Choroid plexus epithelial cell (primary cell): ENCODE results near the gene FER.
A peak's percentile ranks its signal among the peaks of the same experiment; 100 is the strongest.

Source experiments
- DNase-seq: peaks from one replicate; pipeline ENCODE4 v3.0.0-alpha.2; 2010; ENCODE audit warnings: low read depth
- H3K4me3 ChIP-seq: 2 replicates; pipeline ENCODE4 v1.5.1; 2011; ENCODE audit warnings: low read depth, mild to moderate bottlenecking, control low read depth, low read length, moderate library complexity
- TF ChIP-seq, protein P1 (sequence below): conservative IDR thresholded peaks from 2 replicates; pipeline ENCODE4 v1.5.1; 2011; ENCODE audit warnings: low read depth, mild to moderate bottlenecking, control low read depth, inconsistent platforms, low read length, moderate library complexity

The FER gene

DNA sequence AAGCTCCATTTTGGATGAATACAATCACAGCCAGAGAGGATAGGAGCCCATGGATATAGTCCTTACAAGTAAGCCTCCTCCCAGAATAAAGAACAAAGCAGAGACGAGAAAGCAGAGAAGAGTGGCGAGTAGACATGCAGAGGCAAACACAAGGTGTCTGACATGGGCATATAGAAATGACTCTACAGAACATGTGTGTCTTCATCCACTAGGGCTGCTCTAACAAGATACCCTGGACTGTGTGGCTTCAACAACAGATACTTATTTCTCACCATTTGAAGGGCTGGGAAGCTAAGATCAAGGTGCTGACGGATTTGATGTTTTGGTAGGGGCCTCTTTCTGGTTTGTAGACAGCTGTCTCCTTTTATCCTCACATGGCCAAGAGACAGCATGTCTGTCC lies 32.3 kb upstream of the FER start:
- TF ChIP-seq, protein P1, sequence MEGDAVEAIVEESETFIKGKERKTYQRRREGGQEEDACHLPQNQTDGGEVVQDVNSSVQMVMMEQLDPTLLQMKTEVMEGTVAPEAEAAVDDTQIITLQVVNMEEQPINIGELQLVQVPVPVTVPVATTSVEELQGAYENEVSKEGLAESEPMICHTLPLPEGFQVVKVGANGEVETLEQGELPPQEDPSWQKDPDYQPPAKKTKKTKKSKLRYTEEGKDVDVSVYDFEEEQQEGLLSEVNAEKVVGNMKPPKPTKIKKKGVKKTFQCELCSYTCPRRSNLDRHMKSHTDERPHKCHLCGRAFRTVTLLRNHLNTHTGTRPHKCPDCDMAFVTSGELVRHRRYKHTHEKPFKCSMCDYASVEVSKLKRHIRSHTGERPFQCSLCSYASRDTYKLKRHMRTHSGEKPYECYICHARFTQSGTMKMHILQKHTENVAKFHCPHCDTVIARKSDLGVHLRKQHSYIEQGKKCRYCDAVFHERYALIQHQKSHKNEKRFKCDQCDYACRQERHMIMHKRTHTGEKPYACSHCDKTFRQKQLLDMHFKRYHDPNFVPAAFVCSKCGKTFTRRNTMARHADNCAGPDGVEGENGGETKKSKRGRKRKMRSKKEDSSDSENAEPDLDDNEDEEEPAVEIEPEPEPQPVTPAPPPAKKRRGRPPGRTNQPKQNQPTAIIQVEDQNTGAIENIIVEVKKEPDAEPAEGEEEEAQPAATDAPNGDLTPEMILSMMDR, result no peak
- no peak for DNase-seq
- no peak overlapping the region for H3K4me3 ChIP-seq

- TF ChIP-seq, protein P1, result no peak
- DNase-seq, result peak; percentile 2
- H3K4me3 ChIP-seq, result no peak overlapping the region
Observed at GRCh38 chr5:108720391-108720790, 27.3 kb upstream of the FER start.

- H3K4me3 ChIP-seq, result no peak overlapping the region
Observed at GRCh38 chr5:108726446-108727235, 21.1 kb upstream of the FER start.

GRCh38 chr5:108727236-108727650 lies 20.5 kb upstream of the FER start:
- H3K4me3 ChIP-seq, result peak overlapping the region; percentile 83
- TF ChIP-seq, protein P1, result no peak
- DNase-seq, result peak; percentile 26

More at GRCh38 chr5:108726446-108727235, 21.1 kb upstream of the FER start:
- DNase-seq, result no peak
- TF ChIP-seq, protein P1, result no peak

DNA sequence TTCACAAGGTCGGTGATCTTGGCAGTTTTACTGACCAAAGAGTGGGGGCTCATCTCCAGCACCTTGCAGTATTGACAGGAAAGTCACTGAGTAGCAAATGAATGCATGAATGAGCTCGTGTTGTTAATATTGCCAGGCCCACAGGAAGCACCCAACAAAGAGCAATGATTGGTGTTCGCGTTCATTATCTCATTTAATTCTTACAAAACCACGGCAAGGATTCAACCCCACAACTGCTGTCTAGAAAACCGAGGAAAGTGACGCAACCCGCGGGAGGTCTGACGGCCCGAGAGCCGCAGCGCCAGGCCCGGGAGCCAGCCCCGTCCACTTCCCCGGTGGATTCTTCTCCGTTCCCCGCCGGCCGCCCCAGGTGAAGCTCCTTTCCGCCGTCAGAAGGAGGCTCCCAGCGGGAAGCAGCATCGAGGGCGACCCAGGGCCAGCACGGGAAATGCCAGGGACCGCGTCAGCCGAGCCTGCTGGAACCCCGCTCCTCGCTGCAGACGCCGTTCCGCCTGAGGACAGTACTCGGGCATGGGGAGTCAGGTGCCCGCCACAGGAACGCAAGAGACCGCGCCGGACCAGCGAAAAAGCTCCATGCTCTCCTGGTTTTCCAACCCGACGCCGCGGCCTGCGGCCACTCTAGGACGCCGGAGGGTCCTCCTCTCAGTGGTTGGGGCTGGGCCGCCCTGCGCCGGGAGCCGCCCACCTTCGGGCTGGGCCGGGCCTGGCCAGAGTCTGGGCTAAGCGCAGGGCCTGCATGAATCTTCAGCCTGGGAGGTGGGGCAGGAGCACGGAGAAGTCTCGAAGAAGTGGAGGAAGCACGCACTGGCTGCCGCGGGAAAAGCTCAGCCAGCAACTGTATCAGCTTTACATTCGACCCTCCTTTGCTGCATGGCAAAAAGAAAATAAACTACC lies 19.8 kb upstream of the FER start:
- peak overlapping the region; percentile 83 for H3K4me3 ChIP-seq
- TF ChIP-seq, protein P1, result peak; percentile 2
- DNase-seq, result peak; percentile 94

DNA sequence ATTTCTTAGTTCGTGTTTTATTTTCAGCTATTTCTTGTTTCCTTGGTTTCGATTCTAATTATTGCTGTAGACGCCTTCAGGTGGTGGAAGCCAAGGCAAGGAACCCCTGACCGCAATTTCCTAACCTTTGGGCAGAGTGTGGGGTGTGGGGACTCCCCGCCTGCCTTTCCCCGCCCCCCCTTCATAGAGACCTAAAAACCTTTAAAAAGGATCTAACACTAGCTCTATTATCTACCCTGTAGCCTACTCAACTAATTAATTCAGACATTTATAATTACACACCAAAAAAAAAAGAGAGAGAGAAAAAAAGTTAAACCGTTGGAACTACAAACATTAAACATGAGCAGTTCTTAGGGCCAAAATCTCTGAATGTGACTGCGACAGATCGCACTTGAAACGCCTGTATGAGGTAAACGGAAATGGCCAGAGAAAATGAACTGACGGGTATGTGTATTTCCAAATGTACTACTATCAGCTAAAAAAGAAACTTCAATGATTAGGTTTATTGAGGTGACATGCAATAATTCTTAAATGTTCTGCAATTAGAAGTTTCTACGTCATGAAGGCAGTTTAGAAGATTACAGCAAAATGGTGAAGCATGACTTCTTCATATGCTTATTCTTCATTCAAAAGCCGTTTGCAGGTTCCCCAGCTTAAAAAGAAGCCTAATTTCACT lies 19.0 kb upstream of the FER start:
- TF ChIP-seq, protein P1, result no peak
- H3K4me3 ChIP-seq, result peak overlapping the region; percentile 83
- no peak for DNase-seq
